H1 (cell line): ENCODE data around the gene NAXD. TPM values are rescaled to one million over a fixed set of nuclear protein-coding genes. Genes with fewer than 3 reads are reported as not detected.

Experiments
- CTCF ChIA-PET: fragments of 300-600 bp; sonication (Branson Sonifier 250); formaldehyde crosslinking; loops from one replicate; lab custom pipeline; 2021; ENCODE audit not compliant: partially characterized antibody; lab: Charles Lee
- POLR2A ChIA-PET: fragments of 300-600 bp; sonication (Branson Sonifier 250); formaldehyde crosslinking; loops from one replicate; lab custom pipeline; 2021; ENCODE audit warnings: inconsistent platforms; ENCODE audit not compliant: partially characterized antibody; lab: Charles Lee
- DNase-seq, 2 experiments: peaks; one replicate each; pipeline versions ENCODE4 v3.0.0 to v3.0.0-alpha.2; 2010 to 2022; ENCODE audit warnings: low spot score in 2 of 2, low read depth in 1 of 2, mixed read lengths in 1 of 2
- FAIRE-seq: peaks from 2 replicates; lab custom pipeline; 2011; peaks lifted over from hg19 to GRCh38; lab: Jason Lieb, UNC
- H2AFZ ChIP-seq: 2 replicates; pipeline ENCODE4 v1.8.1; 2012; ENCODE audit warnings: low read length, inconsistent platforms
- H2AK5ac ChIP-seq: 2 replicates; pipeline ENCODE4 v1.6.1; 2013; ENCODE audit warnings: low read depth, low read length
- H2BK120ac ChIP-seq: replicated peaks from 2 replicates; pipeline ENCODE3; 2013; ENCODE audit warnings: low read depth, low read length, inconsistent platforms
- H2BK12ac ChIP-seq: 2 replicates; pipeline ENCODE4 v1.6.1; 2013; ENCODE audit warnings: low read depth, low read length
- H2BK15ac ChIP-seq: 2 replicates; pipeline ENCODE4 v1.6.1; 2013; ENCODE audit warnings: low read length
- H2BK20ac ChIP-seq: 2 replicates; pipeline ENCODE4 v1.6.1; 2013; ENCODE audit warnings: low read length
- H2BK5ac ChIP-seq: 2 replicates; pipeline ENCODE4 v1.6.1; 2013; ENCODE audit warnings: low read depth, low read length
- H3K14ac ChIP-seq: 2 replicates; pipeline ENCODE4 v1.6.1; 2013; ENCODE audit warnings: inconsistent platforms; ENCODE audit not compliant: insufficient read length
- H3K18ac ChIP-seq: 2 replicates; pipeline ENCODE4 v1.6.1; 2013; ENCODE audit warnings: low read length; ENCODE audit errors: extremely low read depth
- H3K23ac ChIP-seq: 2 replicates; pipeline ENCODE4 v1.6.1; 2013; ENCODE audit warnings: inconsistent platforms; ENCODE audit not compliant: insufficient read length
- H3K23me2 ChIP-seq: 2 replicates; pipeline ENCODE4 v1.6.1; 2013; ENCODE audit warnings: low read depth, low read length
- H3K27ac ChIP-seq: 2 replicates; pipeline ENCODE4 v1.6.1; 2011; ENCODE audit warnings: low read depth, low read length, inconsistent platforms
- H3K27me3 ChIP-seq, 4 experiments: replicated peaks in 1 of 4; 1 replicate in 1 of 4; 2 replicates in 3 of 4; pipeline versions ENCODE4 v1.6.1 to v1.8.1; 2011 to 2013; ENCODE audit warnings: low read length in 3 of 4, mild to moderate bottlenecking in 3 of 4, inconsistent platforms in 2 of 4, mixed read lengths in 2 of 4, moderate library complexity in 1 of 4; ENCODE audit not compliant: control insufficient read depth in 3 of 4, insufficient read depth in 3 of 4; ENCODE audit errors: extremely low read depth in 1 of 4
- H3K36me3 ChIP-seq, 4 experiments: 2 replicates each; pipeline versions ENCODE4 v1.6.1 to v1.8.1; 2011 to 2013; ENCODE audit warnings: mild to moderate bottlenecking in 4 of 4, low read length in 3 of 4, moderate library complexity in 2 of 4, control low read depth in 1 of 4, inconsistent platforms in 1 of 4; ENCODE audit not compliant: insufficient read depth in 4 of 4, control insufficient read depth in 2 of 4
- H3K4ac ChIP-seq: replicated peaks from 2 replicates; pipeline ENCODE3; 2013; ENCODE audit warnings: low read length, low read depth, mixed read lengths, inconsistent platforms; ENCODE audit not compliant: insufficient read length
- H3K4me1 ChIP-seq, 4 experiments: replicated peaks in 1 of 4; 1 replicate in 1 of 4; 2 replicates in 3 of 4; pipeline versions ENCODE4 v1.6.1 to v1.8.1; 2011 to 2013; ENCODE audit warnings: low read length in 3 of 4, inconsistent platforms in 2 of 4, mixed read lengths in 1 of 4; ENCODE audit not compliant: insufficient read depth in 4 of 4, control insufficient read depth in 3 of 4
- H3K4me2 ChIP-seq, 2 experiments: 2 replicates each; pipeline versions ENCODE4 v1.6.1 to v1.8.1; 2011 to 2013; ENCODE audit warnings: low read depth in 2 of 2, low read length in 2 of 2, control low read depth in 1 of 2, inconsistent platforms in 1 of 2, mild to moderate bottlenecking in 1 of 2; ENCODE audit not compliant: insufficient read depth in 1 of 2
- H3K4me3 ChIP-seq, 4 experiments: fragments of 200-600, 300-600 bp in 1 of 4; sonication (generic), shearing (Covaris generic), sonication (Bioruptor Twin) in 1 of 4; 2 replicates each; pipeline versions ENCODE4 v1.5.1 to v1.8.1; 2011 to 2016; ENCODE audit warnings: low read length in 4 of 4, low read depth in 3 of 4, control low read depth in 2 of 4, inconsistent platforms in 2 of 4, mild to moderate bottlenecking in 2 of 4, mixed read lengths in 1 of 4, moderate library complexity in 1 of 4; ENCODE audit not compliant: insufficient read depth in 2 of 4; ENCODE audit errors: extremely low read depth in 1 of 4
- H3K56ac ChIP-seq: replicated peaks from 2 replicates; pipeline ENCODE3; 2013; ENCODE audit warnings: low read depth, mild to moderate bottlenecking, mixed read lengths, low read length, inconsistent platforms; ENCODE audit not compliant: insufficient read length
- H3K79me1 ChIP-seq: 2 replicates; pipeline ENCODE4 v1.6.1; 2013; ENCODE audit warnings: low read depth, low read length, control low read depth
- H3K79me2 ChIP-seq, 2 experiments: 2 replicates each; pipeline versions ENCODE4 v1.6.1 to v1.8.1; 2012 to 2013; ENCODE audit warnings: low read length in 2 of 2, mild to moderate bottlenecking in 2 of 2, inconsistent platforms in 1 of 2; ENCODE audit not compliant: insufficient read depth in 2 of 2, control insufficient read depth in 1 of 2
- H3K9ac ChIP-seq, 4 experiments: replicated peaks in 1 of 4; 1 replicate in 1 of 4; 2 replicates in 3 of 4; pipeline versions ENCODE4 v1.6.1 to v1.8.1; 2011 to 2013; ENCODE audit warnings: low read depth in 3 of 4, low read length in 3 of 4, control low read depth in 2 of 4, mild to moderate bottlenecking in 2 of 4, moderate library complexity in 2 of 4, inconsistent platforms in 1 of 4; ENCODE audit errors: extremely low read depth in 1 of 4
- H3K9me3 ChIP-seq, 2 experiments: 2 replicates each; pipeline versions ENCODE4 v1.6.1 to v1.8.1; 2012 to 2013; ENCODE audit warnings: mild to moderate bottlenecking in 2 of 2, moderate library complexity in 2 of 2, control low read depth in 1 of 2, inconsistent platforms in 1 of 2, low read depth in 1 of 2, low read length in 1 of 2, mixed read lengths in 1 of 2; ENCODE audit not compliant: insufficient read depth in 2 of 2
- H4K20me1 ChIP-seq, 2 experiments: replicated peaks in 1 of 2; 2 replicates each; pipeline versions ENCODE3 to v1.8.1; 2011 to 2013; ENCODE audit warnings: inconsistent platforms in 2 of 2, low read length in 2 of 2, mild to moderate bottlenecking in 1 of 2; ENCODE audit not compliant: insufficient read depth in 2 of 2, control insufficient read depth in 1 of 2
- H4K5ac ChIP-seq: 2 replicates; pipeline ENCODE4 v1.6.1; 2013; ENCODE audit warnings: low read length, low read depth, mixed read lengths, inconsistent platforms; ENCODE audit not compliant: insufficient read length
- H4K8ac ChIP-seq: 2 replicates; pipeline ENCODE4 v1.8.0; 2013; ENCODE audit warnings: mild to moderate bottlenecking, moderate library complexity, low read length, inconsistent platforms; ENCODE audit not compliant: insufficient read depth; ENCODE audit errors: extremely low read depth
- H4K91ac ChIP-seq: replicated peaks from 2 replicates; pipeline ENCODE3; 2013; ENCODE audit warnings: low read length, mixed read lengths, inconsistent platforms; ENCODE audit not compliant: insufficient read length
- CBX8 ChIP-seq: fragments of 300-800, 300-1000 bp; sonication (generic); IDR thresholded peaks from 2 replicates; pipeline ENCODE4 v1.7.1; 2016; ENCODE audit warnings: low read depth, low read length, borderline replicate concordance
- CEBPB ChIP-seq: IDR thresholded peaks from 2 replicates; pipeline ENCODE4 v1.6.1; 2012; ENCODE audit warnings: low read depth, low read length
- CREB1 ChIP-seq: IDR thresholded peaks from 2 replicates; pipeline ENCODE4 v1.6.1; 2012; ENCODE audit warnings: inconsistent platforms
- EP300 ChIP-seq, 2 experiments: IDR thresholded peaks; 1 replicate in 1 of 2; 2 replicates in 1 of 2; pipeline ENCODE4 v1.6.1; 2011 to 2012; ENCODE audit warnings: low read depth in 2 of 2, low read length in 2 of 2, mild to moderate bottlenecking in 2 of 2, borderline replicate concordance in 1 of 2, inconsistent platforms in 1 of 2, moderate library complexity in 1 of 2
- GTF2F1 ChIP-seq: IDR thresholded peaks from 2 replicates; pipeline ENCODE4 v1.6.1; 2012; ENCODE audit warnings: low read depth, low read length, improper control_type of control experiment, borderline replicate concordance
- MAX ChIP-seq: IDR thresholded peaks from 2 replicates; pipeline ENCODE4 v1.6.1; 2012; ENCODE audit warnings: inconsistent platforms
- POU5F1 ChIP-seq: IDR thresholded peaks from 2 replicates; pipeline ENCODE4 v1.6.1; 2011; ENCODE audit warnings: low read depth, mild to moderate bottlenecking, low read length, moderate library complexity
- RXRA ChIP-seq: IDR thresholded peaks from 2 replicates; pipeline ENCODE4 v1.6.1; 2011; ENCODE audit warnings: low read depth, mild to moderate bottlenecking, low read length, moderate library complexity; ENCODE audit not compliant: insufficient read depth
- SIX5 ChIP-seq: IDR thresholded peaks from 2 replicates; pipeline ENCODE4 v1.6.1; 2011; ENCODE audit warnings: mild to moderate bottlenecking, low read depth, low read length
- SRF ChIP-seq: IDR thresholded peaks from 2 replicates; pipeline ENCODE4 v1.6.1; 2011; ENCODE audit warnings: mild to moderate bottlenecking, low read depth, low read length, moderate library complexity
- WGBS, 2 experiments: shearing (Covaris generic) in 1 of 2; methylation state at CpG; one replicate each; pipeline versions ENCODE4 v1.1.6 to v1.1.7; 2013 to 2015; ENCODE audit warnings: low lambda C conversion rate in 2 of 2, mixed read lengths in 2 of 2, inconsistent platforms in 1 of 2, low coverage in 1 of 2, missing lambda C conversion rate in 1 of 2; ENCODE audit not compliant: insufficient replicate concordance in 2 of 2, insufficient coverage in 1 of 2, insufficient read length in 1 of 2; ENCODE audit errors: extremely low coverage in 1 of 2, missing lambda C conversion rate in 1 of 2; 5-methylcytosine and 5-hydroxymethylcytosine counted together
- polyA plus RNA-seq, 7 experiments: library from polyadenylated mRNA; depleted of rRNA in 3 of 7; stranded (reverse) in 5 of 7; unstranded in 2 of 7; fragments of >200 nt in 5 of 7; fragments of 200-250 nt in 2 of 7; gene quantifications; 1 replicate in 5 of 7; 2 replicates in 1 of 7; 4 replicates in 1 of 7; pipeline versions ENCODE4 v1.2.1 to v1.2.3, GENCODE V29; 2011 to 2013; ENCODE audit warnings: missing spikeins in 2 of 7, mixed read lengths in 2 of 7
- total RNA-seq: library from RNA; stranded (reverse); fragmentation: NEBNext Ultra II Directional; extraction: Animal tissue kit (Norgen Biotek cat#: 25700); gene quantifications from 2 replicates; pipeline ENCODE4 v1.2.1, GENCODE V29; 2021

NAXD gene
- total and polyA plus RNA-seq, 2 of the 8 experiments (the other 6 are each of a cell fraction or from before 2014, with no cell fraction given): 25.4 to 35.5 TPM

- Histone ChIP-seq H3K4me3 (no peak overlapping the region), H2BK15ac (no peak overlapping the region), H4K91ac (no peak overlapping the region), H3K27me3 (no peaks in the 10 kb centered on the region), H3K36me3 (peaks cover 0 to 5% (median 3%) of the 10 kb centered on the region in 4 experiments; a peak in 3 of 8 replicates), H3K23me2 (no peaks in the 10 kb centered on the region), H2BK5ac (no peak overlapping the region), H4K5ac (no peak overlapping the region), H4K8ac (no peak overlapping the region), H3K4me1 (no peaks in the 10 kb centered on the region; a peak in 1 of 7 replicates), H2BK120ac (no peak overlapping the region), H3K79me2 (no peaks in the 10 kb centered on the region), H3K9ac (no peak overlapping the region), H3K4me2 (no peak overlapping the region), H3K56ac (no peak overlapping the region), H3K4ac (no peak overlapping the region), H2BK20ac (no peak overlapping the region), H3K79me1 (peaks cover 2% of the 10 kb centered on the region; the same call in 1 of the 2 replicates), H2BK12ac (no peak overlapping the region), H2AK5ac (no peak overlapping the region), H2AFZ (no peak overlapping the region), H3K9me3 (0 out of 4 replicates have a peak, but pooled peaks cover 0 to 4% of the 10 kb centered on the region in 2 experiments), H4K20me1 (peaks cover 0 to 5% of the 10 kb centered on the region in 2 experiments), H3K18ac (no peak overlapping the region), H3K27ac (no peak overlapping the region), H3K23ac (no peak overlapping the region), H3K14ac (no peak overlapping the region)
- ChIA-PET CTCF (interaction anchor here (1.0 to 2.1 kb wide), 4 partner anchors 8 to 63 kb away, joined by 3 to 12 read pairs (median 4); no protein-coding TSS in a partner anchor), POLR2A (interaction anchor here (3.0 kb wide), 1 partner anchor 7 kb away, joined by 7 read pairs; no protein-coding TSS in a partner anchor)
- FAIRE-seq (no peak), DNase-seq (peak in 1 of 2 experiments; percentile 39)
- TF ChIP-seq SIX5: no peak
- TF ChIP-seq CBX8: no peak
- no peak for TF ChIP-seq POU5F1
- TF ChIP-seq MAX: no peak
- no peak for TF ChIP-seq CREB1
- TF ChIP-seq CEBPB: no peak
- TF ChIP-seq EP300 (IDR thresholded peaks at IDR 0.05; ENCODE audit: borderline replicate concordance in 1 of 2, low read depth in 2 of 2, low read length in 2 of 2): no peak
- TF ChIP-seq RXRA: no peak
- no peak for TF ChIP-seq GTF2F1
- TF ChIP-seq SRF: no peak
- 92% methylated on average over 14 of the region's 14 CpGs; no CpG with 5 or more reads in 1 of the 2 experiments for WGBS, 2 experiments
These were observed 37.9 kb downstream of the NAXD start for GRCh38 chr13:110653271-110653670.
